ENCODE results near the gene ABCA7.

The ABCA7 gene

GRCh38 chr19:1035998-1036621 is 3.8 kb upstream of the ABCA7 start:
- DNase-seq (ENCODE audit: low read depth), result no peak
- no peak overlapping the region for H3K4me3 ChIP-seq (ENCODE audit: low read length)
- no peak for TF ChIP-seq CTCF (IDR thresholded peaks at IDR 0.05; ENCODE audit: insufficient read depth, low read depth, low read length, missing control alignments)

- TF ChIP-seq CTCF (IDR thresholded peaks at IDR 0.05; ENCODE audit: insufficient read depth, low read depth, low read length, missing control alignments), result no peak
- H3K4me3 ChIP-seq (ENCODE audit: low read length), result no peak overlapping the region
- DNase-seq (ENCODE audit: low read depth), result no peak
Observed at GRCh38 chr19:1037621-1038064, 2.3 kb upstream of the ABCA7 start.

- H3K4me3 ChIP-seq (ENCODE audit: low read length), result no peak overlapping the region
- DNase-seq (ENCODE audit: low read depth), result peak; percentile 21
- TF ChIP-seq CTCF (IDR thresholded peaks at IDR 0.05; ENCODE audit: insufficient read depth, low read depth, low read length, missing control alignments), result no peak
Observed at GRCh38 chr19:1038978-1039645, 795 bp upstream of the ABCA7 start.

DNA sequence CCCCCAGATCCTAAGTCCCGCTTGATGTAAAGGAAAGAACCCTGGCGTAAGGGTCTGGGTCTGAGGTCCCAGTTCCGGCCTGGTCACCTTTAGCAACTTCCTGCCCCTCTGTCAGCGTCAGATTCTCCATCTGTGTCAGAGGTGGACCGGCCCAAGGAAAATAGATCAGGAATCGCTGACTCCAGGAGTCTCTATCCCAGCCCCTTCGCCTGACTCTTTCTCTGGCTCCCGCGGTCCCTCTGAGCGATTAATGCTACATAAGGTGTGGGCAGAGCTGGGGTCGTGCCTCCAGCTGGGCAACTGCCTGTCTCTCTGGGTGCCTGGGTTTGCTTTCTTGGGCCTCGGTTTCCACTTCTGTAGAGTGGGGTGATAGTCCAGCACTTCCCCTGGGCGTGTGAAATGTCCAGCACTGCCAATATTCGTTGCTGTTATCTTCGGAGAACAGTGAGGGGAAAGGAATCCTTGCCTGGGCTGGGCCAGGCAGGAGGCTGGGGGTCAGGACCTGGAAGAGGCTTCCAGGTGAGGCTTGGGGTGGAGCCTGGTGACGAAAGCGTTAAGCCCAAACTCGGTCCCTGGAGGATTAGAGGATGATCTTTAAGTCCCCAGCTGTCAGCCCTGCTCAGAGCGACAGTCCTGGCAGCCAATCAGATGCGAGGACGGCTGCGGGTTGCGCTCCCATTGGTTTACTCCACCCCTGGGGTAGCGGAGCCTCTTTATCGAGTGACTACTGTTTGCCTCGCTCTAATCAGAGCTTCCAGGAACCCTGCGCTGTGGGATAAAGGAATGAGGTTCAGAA is 767 bp downstream of the ABCA7 start:
- peak; percentile 95 for DNase-seq (ENCODE audit: low read depth)
- H3K4me3 ChIP-seq (ENCODE audit: low read length), result peak overlapping the region; percentile 75
- no peak for TF ChIP-seq CTCF (IDR thresholded peaks at IDR 0.05; ENCODE audit: insufficient read depth, low read depth, low read length, missing control alignments)

DNA sequence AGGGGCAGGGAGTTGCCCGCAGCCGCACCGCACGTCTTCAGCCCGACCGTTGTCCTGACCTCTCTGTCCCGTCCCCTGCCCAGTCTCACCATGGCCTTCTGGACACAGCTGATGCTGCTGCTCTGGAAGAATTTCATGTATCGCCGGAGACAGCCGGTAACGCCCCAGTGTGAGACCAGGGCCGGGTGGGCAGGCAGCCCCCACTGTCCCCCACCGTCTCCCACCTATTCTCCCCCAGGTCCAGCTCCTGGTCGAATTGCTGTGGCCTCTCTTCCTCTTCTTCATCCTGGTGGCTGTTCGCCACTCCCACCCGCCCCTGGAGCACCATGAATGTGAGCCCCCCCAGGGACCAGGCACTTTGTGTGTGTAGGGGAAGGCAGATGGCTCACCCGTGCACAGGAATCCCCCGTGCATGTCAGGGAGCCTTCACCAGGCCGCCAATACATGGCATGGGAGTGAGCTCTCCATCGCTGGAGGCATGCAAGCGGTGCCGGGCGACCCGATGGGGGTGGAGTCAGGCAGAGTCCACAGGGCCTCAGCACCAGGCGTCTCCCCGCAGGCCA is 1.4 kb downstream of the ABCA7 start:
- no peak for TF ChIP-seq CTCF (IDR thresholded peaks at IDR 0.05; ENCODE audit: insufficient read depth, low read depth, low read length, missing control alignments)
- DNase-seq (ENCODE audit: low read depth), result no peak
- H3K4me3 ChIP-seq (ENCODE audit: low read length), result peak overlapping the region; percentile 75

- no peak overlapping the region for H3K4me3 ChIP-seq (ENCODE audit: low read length)
- no peak for DNase-seq (ENCODE audit: low read depth)
- TF ChIP-seq CTCF (IDR thresholded peaks at IDR 0.05; ENCODE audit: insufficient read depth, low read depth, low read length, missing control alignments), result no peak
Observed at GRCh38 chr19:1041835-1042685, 2.2 kb downstream of the ABCA7 start.
